ENCODE results near the gene FTO.

FTO gene

DNA sequence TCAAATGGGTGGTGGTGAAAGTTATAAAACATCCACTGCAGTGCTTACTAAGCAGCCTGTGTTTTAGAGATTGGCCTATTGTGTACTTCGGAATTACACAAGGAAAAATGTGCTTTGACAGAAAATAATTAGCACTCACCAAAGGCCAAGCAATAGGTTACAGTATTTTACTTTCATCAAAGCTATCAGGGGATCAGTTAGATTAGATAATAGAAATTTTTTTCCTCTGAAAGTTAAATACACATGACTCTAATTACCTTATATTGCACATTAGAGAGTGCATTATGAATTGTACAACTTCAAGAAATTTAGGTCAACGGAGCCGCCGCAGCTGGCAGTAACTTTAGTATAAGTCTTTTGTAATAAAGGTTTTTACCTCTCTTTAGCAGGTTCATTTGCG lies 232.6 kb downstream of the FTO start:
- DNase-seq (ENCODE audit: low spot score), result no peak

DNA sequence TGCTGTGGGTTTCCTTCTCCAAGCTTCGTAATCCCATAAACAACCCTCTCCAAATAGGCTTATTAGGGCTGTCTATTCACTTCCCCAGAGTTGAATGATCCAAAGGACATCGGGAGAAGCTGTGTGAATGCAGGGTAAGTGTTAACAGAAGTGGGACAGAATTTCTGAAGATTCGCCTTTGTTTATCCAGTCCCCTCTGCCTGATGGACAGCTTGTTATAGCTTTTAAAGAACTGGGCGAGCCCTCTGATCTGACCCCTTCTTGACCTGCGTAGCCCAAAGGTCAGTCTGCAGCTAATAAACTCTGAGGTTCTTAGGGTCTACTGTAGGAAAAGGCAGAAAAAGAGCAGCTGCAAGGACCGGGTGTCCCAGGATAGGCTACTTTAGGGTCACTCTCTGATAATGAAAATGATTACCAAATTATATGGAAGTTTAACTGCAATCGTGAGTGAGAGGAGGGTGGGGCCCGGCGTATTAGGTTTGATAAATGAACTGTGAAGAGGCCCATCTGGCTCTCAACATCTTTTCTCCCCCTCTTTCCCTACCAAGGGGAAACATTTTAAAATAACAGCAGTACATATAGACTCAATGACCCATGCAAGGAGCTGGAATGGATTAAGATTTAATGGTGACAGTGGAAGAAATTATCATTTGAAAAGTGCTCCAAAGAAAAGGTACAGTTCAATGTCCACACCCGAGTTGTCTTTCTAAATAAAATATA lies 233.4 kb downstream of the FTO start:
- no peak for DNase-seq (ENCODE audit: low spot score)

DNA sequence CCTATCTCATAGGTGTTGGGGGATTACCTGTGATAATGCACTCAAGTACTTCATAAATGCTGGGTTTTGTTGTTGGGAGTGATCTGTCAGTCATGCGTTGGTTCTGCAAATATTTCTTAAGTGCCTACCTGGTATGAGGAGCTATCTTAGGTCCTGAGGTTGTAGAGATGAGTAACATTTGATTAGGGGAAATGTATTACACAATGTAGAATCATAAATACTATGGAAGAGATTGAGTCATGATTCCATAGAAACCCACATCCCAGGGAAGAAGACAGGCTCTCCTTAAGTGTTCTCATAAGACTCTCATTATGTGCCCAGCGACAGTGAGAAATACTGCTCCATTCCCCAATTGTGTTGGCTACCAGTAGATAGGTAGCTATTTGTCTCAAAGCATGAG lies 240.1 kb downstream of the FTO start:
- no peak for DNase-seq (ENCODE audit: low spot score)

DNA sequence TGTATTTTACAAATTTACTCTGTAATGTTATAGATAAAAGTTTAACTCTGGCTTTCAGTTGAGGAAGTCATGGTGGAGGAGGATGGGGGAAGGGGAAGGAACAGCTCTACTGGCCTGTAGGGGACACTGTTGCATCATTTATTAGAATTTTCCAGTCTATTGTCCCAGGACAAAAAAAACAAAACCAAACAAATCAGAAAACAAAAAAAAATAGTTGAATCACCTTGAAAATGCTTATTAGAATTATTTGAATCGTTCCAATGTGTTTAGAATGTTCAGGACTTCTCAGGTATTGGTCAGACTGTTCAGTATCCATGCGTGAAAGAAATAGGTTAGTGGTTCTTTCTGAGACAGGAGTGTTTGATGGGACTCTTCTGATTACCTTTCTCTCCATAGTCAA lies 242.0 kb downstream of the FTO start:
- peak; percentile 49 for DNase-seq (ENCODE audit: low spot score)

DNA sequence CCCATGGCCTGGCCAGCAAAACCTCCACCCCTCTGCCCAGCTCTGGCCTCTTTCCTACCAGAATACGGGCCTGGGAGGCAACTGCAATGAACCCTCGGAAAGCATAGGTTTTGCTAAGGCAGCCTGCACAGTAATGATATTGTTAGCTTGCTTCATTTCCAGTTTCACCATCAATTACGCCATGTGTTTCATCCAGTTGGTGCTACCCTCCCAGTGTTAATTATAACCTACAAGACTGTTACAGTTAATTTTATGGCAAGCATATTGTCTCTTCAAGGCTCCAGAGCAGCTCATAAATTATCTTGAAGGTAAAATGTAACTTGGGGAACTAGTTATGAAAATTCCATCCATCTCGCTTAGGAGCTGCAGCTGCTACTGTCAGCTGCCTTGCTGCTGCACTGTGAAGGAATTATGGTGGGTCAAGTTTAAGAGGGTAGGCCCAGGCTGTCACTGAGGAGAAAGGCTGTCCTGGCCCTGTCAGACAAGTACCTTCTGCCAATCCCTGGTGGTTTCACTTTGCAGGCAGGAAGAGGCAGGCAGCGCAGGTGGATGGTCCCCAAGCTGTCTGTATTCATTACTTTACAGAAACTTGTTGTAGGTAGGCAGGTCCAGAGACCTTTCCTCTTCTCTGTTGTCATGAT lies 242.9 kb downstream of the FTO start:
- no peak for DNase-seq (ENCODE audit: low spot score)

DNA sequence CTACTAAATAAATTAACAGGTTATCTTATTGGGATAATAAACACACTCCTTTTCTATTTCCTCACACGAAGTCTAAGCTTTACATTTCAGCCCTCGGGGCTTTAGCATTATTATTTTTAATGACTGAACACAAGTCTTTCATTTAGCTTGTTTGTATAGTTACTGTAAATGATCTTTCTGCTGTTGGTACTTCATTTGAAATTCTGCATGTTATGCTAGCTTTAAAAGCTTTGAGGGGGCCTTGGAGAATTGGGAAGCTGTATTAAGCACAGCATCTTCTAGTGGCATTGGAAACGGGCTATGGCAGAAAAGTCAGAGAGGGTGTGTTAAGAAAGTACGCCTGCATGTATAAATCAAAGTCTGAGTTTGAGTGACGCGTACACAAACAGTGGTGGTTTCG lies 243.7 kb downstream of the FTO start:
- no peak for DNase-seq (ENCODE audit: low spot score)

DNA sequence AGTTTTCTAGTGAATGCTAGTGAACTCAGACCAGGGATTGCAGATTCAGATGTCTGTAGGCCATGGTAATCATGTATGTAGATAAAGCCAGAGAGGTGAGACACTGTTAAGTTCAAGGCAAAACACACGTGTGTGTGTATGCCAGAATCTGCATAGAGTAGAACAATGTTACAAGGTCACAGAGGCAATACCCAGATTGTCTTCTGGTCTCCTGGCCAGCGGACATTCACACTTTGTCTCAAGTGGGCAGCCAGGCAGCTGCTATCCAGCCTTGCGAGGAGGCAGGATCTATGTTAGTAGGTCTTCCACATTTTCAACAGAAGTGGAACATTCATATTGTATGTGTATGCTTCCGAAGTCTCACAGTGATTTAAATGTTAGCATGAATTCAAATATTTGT lies 244.4 kb downstream of the FTO start:
- DNase-seq (ENCODE audit: low spot score), result no peak

DNA sequence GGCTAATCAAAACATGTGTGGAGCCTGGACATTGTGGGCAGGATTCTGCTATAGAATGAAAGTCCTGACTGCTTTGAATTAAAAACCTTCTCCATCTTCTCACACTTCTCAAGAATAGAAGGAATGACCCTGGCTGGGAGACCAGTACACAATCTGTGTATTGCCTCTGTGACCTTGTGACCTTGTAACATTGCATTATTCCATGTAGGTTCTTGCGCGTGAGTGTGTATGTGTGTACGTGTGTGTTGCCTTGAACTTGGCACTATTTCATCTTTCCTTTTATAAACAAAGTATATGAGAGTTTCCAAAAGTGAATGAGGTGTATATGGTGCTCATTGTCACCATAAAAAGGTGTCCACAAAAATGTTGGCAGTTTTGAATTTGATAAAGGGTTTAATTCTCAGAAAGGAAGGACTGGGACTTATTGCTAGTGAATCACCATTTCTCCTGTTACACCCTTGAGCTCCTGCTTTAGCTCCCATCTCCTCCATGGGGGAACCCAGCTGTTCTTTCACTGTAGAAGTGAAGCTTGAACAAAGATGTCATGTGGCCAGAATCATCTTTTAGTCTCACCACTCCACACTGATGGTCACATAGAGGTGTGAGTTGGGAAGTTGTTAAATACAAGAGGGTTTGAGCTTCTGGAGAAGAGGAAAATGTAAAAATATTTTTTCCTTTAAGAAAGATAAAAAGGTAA lies 244.9 kb downstream of the FTO start:
- DNase-seq (ENCODE audit: low spot score), result no peak

DNA sequence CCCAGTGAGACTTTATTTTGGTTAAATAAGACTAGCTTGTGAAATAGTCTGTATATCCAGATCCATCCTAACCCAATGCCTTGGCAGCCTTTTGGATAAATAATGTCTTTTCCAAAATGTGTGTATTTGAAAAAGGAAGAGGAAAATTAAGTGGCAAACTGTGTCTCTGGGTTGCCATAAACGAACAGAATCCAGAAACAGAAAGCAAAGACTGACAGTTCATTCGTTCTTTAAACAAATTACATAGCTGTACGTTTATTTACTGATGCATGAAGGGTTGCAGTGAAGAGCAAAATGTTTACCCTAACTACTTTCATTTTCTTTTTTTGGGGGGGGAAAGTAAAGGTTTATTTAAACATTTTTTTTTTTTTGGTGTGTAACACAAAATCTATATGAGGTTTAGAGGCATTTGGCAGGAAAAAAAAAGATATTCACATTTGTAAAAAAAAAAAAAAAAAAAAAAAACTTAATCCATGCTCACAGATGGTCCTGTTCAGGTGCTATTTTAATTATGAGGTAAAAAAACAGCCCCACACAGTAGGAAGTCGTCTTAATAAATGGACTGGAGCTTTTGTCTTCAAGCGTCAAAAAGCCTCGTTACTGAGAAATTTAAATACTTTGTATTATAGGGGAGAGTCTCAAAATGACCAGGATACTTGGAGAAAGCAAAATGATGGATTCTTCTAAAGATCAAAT lies 245.9 kb downstream of the FTO start:
- no peak for DNase-seq (ENCODE audit: low spot score)

DNA sequence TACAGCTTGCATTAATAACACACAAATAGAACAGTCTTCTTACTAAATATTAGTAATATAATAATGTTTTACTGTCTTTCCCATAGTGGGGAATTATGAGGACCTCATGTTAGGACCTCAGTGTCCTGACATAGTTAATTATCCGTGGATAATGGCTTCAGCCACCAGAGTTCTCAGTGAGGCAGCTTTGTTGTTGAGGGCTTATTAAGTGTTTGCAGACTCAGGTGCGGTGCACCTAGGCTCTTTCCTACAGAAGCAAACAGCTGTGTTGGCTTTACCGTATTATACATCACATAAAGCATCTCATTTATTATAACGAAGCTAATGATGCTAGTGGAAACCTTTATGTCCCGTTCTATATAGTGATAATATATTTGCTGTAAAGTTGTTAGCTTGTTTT lies 246.7 kb downstream of the FTO start:
- no peak for DNase-seq (ENCODE audit: low spot score)

DNA sequence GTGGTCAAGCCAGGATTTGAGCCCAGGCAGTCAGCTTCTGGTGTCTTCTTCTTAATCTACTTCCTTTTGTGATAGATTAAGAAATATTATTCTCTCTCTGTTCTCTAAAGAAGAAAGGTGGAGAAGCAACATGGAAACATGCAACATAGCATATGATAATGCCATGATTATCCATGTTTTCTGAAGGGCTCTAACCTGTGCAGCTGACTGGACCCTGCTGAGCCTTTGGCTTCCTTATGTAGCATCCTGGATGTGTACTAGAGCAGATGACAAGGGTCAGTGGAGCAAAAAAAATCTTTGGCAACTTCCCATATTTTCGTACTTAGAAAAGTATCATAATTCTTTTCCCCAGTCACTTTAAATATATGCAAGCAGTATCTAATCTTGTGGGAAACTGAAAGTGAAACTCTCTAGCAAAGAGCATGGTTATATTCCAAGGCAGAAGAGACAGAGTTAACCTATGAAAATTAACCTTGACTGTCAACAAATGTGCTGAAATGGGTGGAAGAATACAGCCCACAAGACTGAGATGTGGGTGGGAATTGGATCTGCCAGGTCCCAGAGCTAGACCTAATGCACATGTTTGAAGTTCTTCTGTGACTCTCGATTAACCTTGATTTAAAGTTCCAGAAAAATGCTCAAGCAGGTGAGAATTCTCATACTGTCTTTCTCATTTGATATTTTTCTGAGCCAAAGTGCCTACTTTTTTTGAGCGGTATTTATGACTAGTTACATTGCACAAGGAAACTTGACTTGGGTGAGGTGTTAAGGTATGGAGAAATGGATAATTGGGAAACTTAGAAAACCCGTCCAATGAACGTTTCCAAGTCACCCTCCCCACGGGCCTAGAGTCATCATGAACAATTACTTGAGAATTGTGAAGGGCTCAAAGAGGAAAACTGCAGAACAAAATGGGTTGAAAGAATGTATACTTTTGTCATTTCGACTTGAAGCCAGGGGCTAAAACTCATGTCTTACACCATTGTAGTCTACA lies 248.6 kb downstream of the FTO start:
- no peak for DNase-seq (ENCODE audit: low spot score)

DNA sequence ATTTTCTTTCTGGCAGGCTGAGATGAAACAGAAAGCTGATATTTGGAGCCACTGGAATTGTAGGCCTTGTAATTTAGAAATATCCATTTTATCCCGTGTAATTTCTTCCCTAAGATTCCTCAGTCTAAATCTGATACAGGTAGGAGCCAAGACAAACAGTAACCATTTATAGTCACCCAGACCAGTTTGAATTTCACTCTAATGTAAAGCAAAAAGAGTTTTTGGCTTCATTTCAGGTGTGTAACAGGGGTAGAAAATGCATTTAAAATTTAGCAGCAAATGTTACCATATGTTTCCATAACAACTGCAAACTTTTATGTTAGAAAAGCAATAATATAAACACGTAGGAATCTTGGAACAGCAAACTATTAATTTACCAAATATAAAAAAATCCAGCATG lies 249.4 kb downstream of the FTO start:
- DNase-seq (ENCODE audit: low spot score), result no peak

DNA sequence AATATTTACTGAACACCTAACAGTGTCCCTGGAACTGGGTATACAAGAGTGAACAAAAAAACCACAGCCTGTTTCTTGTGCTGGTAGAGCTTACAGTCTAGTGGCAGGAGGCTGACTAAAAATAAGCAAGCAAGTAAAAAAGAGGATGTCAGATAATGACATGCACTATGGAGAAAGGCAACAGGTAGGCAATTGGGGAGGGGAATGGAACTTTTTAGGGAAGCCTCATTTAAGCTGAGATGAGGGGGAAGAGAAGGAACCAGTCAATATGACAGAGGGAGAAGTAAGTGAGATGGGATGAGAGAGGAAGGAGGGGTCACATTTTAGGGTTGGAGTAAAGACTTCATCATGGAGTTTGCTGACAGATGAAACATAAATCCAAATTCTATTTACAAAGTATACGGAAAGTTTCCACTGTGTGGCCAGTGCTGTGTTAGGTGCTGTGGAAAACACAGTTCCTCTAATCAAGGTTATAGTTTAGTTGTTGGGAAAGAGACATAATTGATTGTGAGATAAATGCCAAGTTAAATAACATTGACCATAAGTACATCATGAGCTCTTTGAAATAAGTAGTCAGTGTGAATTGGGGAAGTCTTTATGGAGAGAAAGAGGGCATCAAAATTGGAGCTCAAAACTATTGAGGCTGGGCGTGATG lies 251.4 kb downstream of the FTO start:
- DNase-seq (ENCODE audit: low spot score), result no peak

DNA sequence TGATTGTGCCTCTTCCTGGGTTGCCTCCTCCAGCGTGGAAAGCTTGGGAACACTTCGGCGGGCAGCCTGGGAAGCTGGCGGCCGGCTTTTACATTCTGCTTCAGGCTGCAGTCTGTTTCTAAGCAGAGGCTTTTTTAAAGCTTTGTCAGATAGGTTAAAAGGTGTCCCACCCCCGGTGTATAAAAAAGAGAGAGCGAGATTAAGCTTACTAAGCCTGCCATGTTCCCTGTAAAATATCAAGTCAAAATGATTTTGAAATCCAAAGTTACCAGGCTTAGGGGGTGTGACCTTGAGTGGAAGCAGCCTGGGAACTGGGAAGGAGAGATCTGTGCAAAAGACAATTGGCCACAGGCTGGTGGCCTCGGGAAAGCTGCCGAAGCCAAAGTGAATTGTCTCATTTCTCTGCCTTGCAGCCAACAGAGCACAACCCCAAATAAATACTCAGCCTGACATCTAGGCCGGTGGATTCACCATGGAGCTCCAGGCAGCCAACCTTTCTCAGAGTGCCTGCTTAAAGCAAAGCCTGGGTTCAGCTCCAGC lies 254.5 kb downstream of the FTO start:
- no peak for DNase-seq (ENCODE audit: low spot score)

DNA sequence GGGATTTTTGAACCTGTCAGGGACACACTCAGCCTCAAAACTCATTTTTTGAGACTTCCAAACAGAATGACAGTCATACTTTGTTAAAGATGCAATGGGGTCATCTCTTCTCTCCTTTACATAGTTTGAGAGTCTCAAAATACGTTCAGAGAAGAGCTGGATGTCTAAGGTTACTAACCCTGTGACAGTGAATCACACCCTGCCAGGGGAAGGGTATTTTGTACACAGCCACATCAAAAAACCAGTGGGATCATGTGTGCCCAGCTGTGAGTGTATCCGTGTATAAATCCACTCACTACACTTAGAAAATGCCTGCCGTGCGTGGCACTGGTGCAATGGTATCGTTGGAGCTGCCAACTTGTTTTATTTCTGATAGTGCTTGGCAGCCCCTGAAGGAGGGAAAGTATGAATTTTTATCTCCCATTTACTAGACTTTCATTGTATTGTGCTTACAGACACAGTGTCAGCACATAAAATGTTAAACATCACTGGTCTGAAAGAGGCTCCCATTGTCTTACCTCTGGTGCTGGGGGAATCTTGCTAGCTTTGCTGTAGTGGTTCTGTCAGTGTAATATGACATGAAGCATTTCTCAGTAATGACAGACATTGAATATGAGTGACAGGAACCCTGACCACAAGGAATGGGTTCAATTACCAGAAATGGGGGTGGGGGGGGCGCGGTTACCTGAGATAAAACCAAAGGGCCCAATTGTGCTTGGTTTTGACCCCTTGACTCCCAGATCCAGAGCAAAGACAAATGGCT lies 256.3 kb downstream of the FTO start:
- no peak for DNase-seq (ENCODE audit: low spot score)

DNA sequence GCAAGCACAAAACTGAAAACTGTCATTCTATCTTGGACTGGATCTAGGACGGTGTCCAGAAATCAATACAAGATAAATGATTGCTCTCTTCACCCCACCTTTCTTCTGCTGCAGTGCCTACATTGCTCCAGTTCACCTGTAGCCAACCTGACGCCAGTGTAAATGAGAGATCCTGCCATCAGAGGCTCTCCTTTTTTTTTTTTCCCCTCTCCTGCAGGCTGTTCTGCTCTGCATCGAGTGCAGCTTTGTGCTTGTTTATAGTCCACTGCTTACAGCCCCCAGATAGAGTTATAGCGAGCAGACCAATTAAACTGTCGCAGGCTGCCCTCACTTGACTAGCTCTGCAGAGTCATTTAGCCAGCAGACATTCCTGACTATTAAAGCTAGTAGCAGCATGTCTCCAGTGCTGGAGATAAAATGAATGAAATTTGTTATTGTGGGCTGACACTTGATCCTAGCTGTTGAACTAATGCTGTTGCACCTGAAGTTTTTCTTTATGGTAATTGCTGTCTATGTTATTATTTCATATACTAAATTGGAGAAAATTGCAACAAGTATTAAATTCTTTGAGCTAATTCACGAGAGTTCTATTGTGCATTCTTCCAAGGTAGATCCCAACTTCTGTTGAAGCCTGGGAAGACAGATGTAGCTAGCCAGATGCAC lies 257.1 kb downstream of the FTO start:
- no peak for DNase-seq (ENCODE audit: low spot score)

DNA sequence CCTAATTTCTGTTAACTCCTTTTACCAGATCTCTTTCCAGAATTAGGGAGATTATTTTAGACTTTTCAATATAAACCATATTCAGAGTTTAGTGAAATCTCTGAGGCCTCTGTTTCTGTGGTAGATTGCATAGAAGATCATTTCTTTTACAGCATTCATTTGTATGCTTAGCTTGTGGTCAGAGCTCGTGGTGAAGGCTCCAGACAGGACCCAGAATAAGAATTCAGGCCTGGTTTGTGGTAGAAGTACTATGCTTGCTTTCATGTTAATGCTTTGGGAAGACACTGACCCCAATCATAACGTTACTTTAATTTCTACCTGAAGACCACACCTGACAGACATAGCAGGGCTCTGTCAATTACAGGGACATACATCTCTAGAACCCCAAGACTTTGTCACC lies 258.1 kb downstream of the FTO start:
- DNase-seq (ENCODE audit: low spot score), result no peak

DNA sequence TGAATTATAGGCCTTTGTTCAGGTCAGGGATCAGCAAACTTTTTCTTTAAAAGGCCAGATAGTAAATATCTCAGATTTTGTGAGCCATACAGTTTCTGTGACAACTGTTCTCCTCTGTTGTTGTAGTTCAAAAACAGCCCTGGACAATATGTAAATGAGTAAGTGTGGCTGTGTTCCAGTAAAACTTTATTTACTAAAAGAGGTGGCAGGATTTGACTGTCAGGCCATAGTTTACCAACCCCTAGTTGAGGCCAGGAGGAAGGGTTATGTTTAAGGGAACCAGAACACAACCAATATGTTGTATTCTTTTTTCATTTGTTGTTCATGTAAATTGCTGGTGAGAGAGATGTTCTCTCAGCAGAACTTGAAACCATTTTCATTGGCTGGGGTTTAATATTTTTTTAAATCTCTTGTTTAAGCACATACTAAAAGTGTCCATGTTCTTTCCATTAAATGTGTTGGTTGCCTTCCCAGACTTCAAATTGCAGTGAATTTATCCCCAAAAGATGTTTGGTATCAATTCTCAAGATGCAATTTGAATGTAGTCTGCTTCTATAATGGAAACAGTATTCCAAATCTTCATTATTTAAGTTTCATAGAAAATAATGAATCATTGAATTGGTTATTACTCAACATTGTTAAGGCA lies 260.3 kb downstream of the FTO start:
- DNase-seq (ENCODE audit: low spot score), result no peak

All from AG08395 (cell line).